GM23338 (cell line): ENCODE data around the gene CD48. TPM values are rescaled to one million over a fixed set of nuclear protein-coding genes. Genes with fewer than 3 reads are reported as not detected.

ENCODE experiments used
- ATAC-seq: fragments of 200-7000 bp; cut with Tn5 transposase; 3 replicates; pipeline ENCODE4 v1.9.1; 2020
- DNase-seq: peaks from one replicate; pipeline ENCODE4 v3.0.0-alpha.2; 2015; ENCODE audit warnings: low spot score
- H2AFZ ChIP-seq: fragments of 200-600 bp; sonication (generic); 2 replicates; pipeline ENCODE4 v1.8.0; 2016; ENCODE audit warnings: antibody characterized with exemption, mild to moderate bottlenecking, moderate library complexity
- H3F3A ChIP-seq: fragments of 200-600 bp; sonication (generic); replicated peaks from 2 replicates; pipeline ENCODE4 v1.8.0; 2017; ENCODE audit warnings: antibody characterized with exemption, mixed run types, low read depth
- H3K27ac ChIP-seq: fragments of 200-600 bp; sonication (generic); 2 replicates; pipeline ENCODE4 v1.6.1; 2016; ENCODE audit warnings: low read depth
- H3K27me3 ChIP-seq: fragments of 200-600 bp; sonication (generic); 2 replicates; pipeline ENCODE4 v1.8.0; 2016; ENCODE audit warnings: mild to moderate bottlenecking, mixed run types, moderate library complexity; ENCODE audit not compliant: insufficient read depth
- H3K36me3 ChIP-seq: fragments of 200-600 bp; sonication (generic); 2 replicates; pipeline ENCODE4 v1.8.0; 2016; ENCODE audit warnings: mild to moderate bottlenecking; ENCODE audit not compliant: insufficient read depth
- H3K4me1 ChIP-seq: fragments of 200-600 bp; sonication (generic); 2 replicates; pipeline ENCODE4 v1.8.0; 2016; ENCODE audit warnings: mild to moderate bottlenecking, moderate library complexity; ENCODE audit not compliant: insufficient read depth
- H3K4me2 ChIP-seq: fragments of 200-600 bp; sonication (generic); 2 replicates; pipeline ENCODE4 v1.7.1; 2017; ENCODE audit warnings: mixed run types
- H3K4me3 ChIP-seq: fragments of 200-600 bp; sonication (generic); 2 replicates; pipeline ENCODE4 v1.6.1; 2016; ENCODE audit warnings: mixed run types
- H3K79me2 ChIP-seq: fragments of 200-600 bp; sonication (generic); replicated peaks from 2 replicates; pipeline ENCODE4 v1.8.0; 2017; ENCODE audit warnings: mild to moderate bottlenecking; ENCODE audit not compliant: insufficient read depth
- H3K9me2 ChIP-seq: fragments of 200-600 bp; sonication (generic); 2 replicates; pipeline ENCODE4 v1.8.0; 2017; ENCODE audit not compliant: insufficient read depth
- H4K20me1 ChIP-seq: fragments of 200-600 bp; sonication (generic); replicated peaks from 2 replicates; pipeline ENCODE4 v1.8.0; 2017; ENCODE audit warnings: mild to moderate bottlenecking; ENCODE audit not compliant: insufficient read depth
- H3K27ac Mint-ChIP-seq: 2 replicates; pipeline ENCODE4 v1.8.0; 2020; ENCODE audit warnings: inconsistent platforms, mild to moderate bottlenecking, moderate library complexity, mixed read lengths
- H3K27me3 Mint-ChIP-seq: 3 replicates; pipeline ENCODE4 v1.8.0; 2022; ENCODE audit warnings: low read depth, mild to moderate bottlenecking, moderate library complexity, mixed read lengths, inconsistent platforms; ENCODE audit not compliant: insufficient read depth, poor library complexity
- H3K36me3 Mint-ChIP-seq: 3 replicates; pipeline ENCODE4 v1.8.0; 2021; ENCODE audit warnings: low read depth, mild to moderate bottlenecking, inconsistent platforms, moderate library complexity, mixed read lengths
- H3K4me1 Mint-ChIP-seq: 3 replicates; pipeline ENCODE4 v1.8.0; 2020; ENCODE audit warnings: mild to moderate bottlenecking, inconsistent platforms, mixed read lengths
- H3K4me3 Mint-ChIP-seq: 3 replicates; pipeline ENCODE4 v1.8.0; 2021; ENCODE audit warnings: moderate library complexity, mild to moderate bottlenecking, inconsistent platforms, mixed read lengths
- H3K9me3 Mint-ChIP-seq: 3 replicates; pipeline ENCODE4 v1.8.0; 2020; ENCODE audit warnings: moderate library complexity, mild to moderate bottlenecking, inconsistent platforms, mixed read lengths
- CREB1 ChIP-seq: fragments of 250-450 bp; sonication (Bioruptor Pico); IDR thresholded peaks from 2 replicates; pipeline ENCODE4 v1.5.0; 2020; ENCODE audit warnings: low read depth, mild to moderate bottlenecking, moderate library complexity
- CTCF ChIP-seq, 2 experiments: fragments of 200-600 bp in 1 of 2; sonication (generic) in 1 of 2; conservative IDR thresholded peaks; 2 replicates each; pipeline versions ENCODE4 v1.5.1 to v1.6.1; 2016 to 2017; ENCODE audit warnings: antibody characterized with exemption in 2 of 2, low read depth in 2 of 2, mild to moderate bottlenecking in 2 of 2, moderate library complexity in 1 of 2
- EZH2 ChIP-seq: fragments of 200-600 bp; sonication (generic); IDR thresholded peaks from one replicate; pipeline ENCODE4 v1.8.0; 2017; ENCODE audit warnings: antibody characterized with exemption, mild to moderate bottlenecking, low read depth; ENCODE audit not compliant: unreplicated experiment
- EZH2phosphoT487 ChIP-seq: fragments of 200-600 bp; sonication (generic); IDR thresholded peaks from one replicate; pipeline ENCODE4 v1.8.1; 2018; ENCODE audit warnings: antibody characterized with exemption; ENCODE audit not compliant: unreplicated experiment
- POLR2AphosphoS5 ChIP-seq: IDR thresholded peaks from 2 replicates; pipeline ENCODE4 v1.6.1; 2016; ENCODE audit warnings: antibody characterized with exemption, low read depth
- STAT1 ChIP-seq: IDR thresholded peaks from one replicate; pipeline ENCODE4 v1.6.1; 2016; ENCODE audit warnings: antibody characterized with exemption; ENCODE audit not compliant: unreplicated experiment
- ZNF114 ChIP-seq: fragments of 250-450 bp; sonication (Bioruptor Pico); IDR thresholded peaks from 2 replicates; pipeline ENCODE4 v1.5.0; 2020; ENCODE audit warnings: mild to moderate bottlenecking, moderate library complexity
- ZNF331 ChIP-seq: fragments of 250-450 bp; sonication (Bioruptor Pico); IDR thresholded peaks from 2 replicates; pipeline ENCODE4 v1.5.0; 2020; ENCODE audit warnings: low read depth, mild to moderate bottlenecking, moderate library complexity
- ZNF462 ChIP-seq: fragments of 250-450 bp; sonication (Bioruptor Pico); IDR thresholded peaks from 2 replicates; pipeline ENCODE4 v1.5.0; 2020; ENCODE audit warnings: mild to moderate bottlenecking, moderate library complexity
- polyA plus RNA-seq: library from polyadenylated mRNA; unstranded; fragments of >200 nt; fragmentation: Nextera tagmentation; extraction: Ambion mirVana; gene quantifications from 2 replicates; pipeline ENCODE4 v1.2.1, GENCODE V29; 2016
- total RNA-seq: library from RNA; depleted of rRNA; stranded (reverse); fragments of >200 nt; shearing (Covaris generic); gene quantifications from 2 replicates; pipeline ENCODE4 v1.2.3, GENCODE V29; 2014

The CD48 gene
- total and polyA plus RNA-seq, 2 experiments from 2014 or later: 0.34 to 0.45 TPM

- no peak for TF ChIP-seq ZNF462 (CRISPR knock-in tag)
- no peak for TF ChIP-seq ZNF114 (CRISPR knock-in tag)
- no peak for TF ChIP-seq CREB1
- no peak for TF ChIP-seq CTCF (conservative IDR thresholded peaks at IDR 0.05; ENCODE audit: low read depth in 2 of 2)
- no peak for TF ChIP-seq POLR2AphosphoS5
- TF ChIP-seq EZH2phosphoT487: no peak
Observed at GRCh38 chr1:160704250-160704649, 7.4 kb downstream of the CD48 start (continued).

GRCh38 chr1:160702100-160702499, 9.5 kb downstream of the CD48 start:
- Histone ChIP-seq H3K36me3 (no peaks in the 10 kb centered on the region), H3K27me3 (no peaks in the 10 kb centered on the region), H2AFZ (no peak overlapping the region), H3K4me3 (no peak overlapping the region), H3K4me1 (peaks cover 9% of the 10 kb centered on the region; the same call in 1 of the 2 replicates), H3K4me2 (no peak overlapping the region), H3K27ac (no peak overlapping the region), H3K79me2 (no peaks in the 10 kb centered on the region), H3F3A (no peaks in the 10 kb centered on the region), H3K9me2 (no peaks in the 10 kb centered on the region), H4K20me1 (no peaks in the 10 kb centered on the region)
- H3K4me3 Mint-ChIP-seq: no peak overlapping the region
- H3K36me3 Mint-ChIP-seq: no peaks in the 10 kb centered on the region
- DNase-seq (no peak), ATAC-seq (no peak)
- H3K27ac Mint-ChIP-seq: no peak overlapping the region
- H3K9me3 Mint-ChIP-seq: no peaks in the 10 kb centered on the region
- H3K4me1 Mint-ChIP-seq: peaks cover 13% of the 10 kb centered on the region
- H3K27me3 Mint-ChIP-seq: peaks cover 2% of the 10 kb centered on the region
- TF ChIP-seq EZH2 (no peak), STAT1 (no peak), CTCF (conservative IDR thresholded peaks at IDR 0.05; ENCODE audit: low read depth in 2 of 2) (no peak), ZNF331 (CRISPR knock-in tag) (no peak), POLR2AphosphoS5 (no peak)
